Neural crest cell (in vitro differentiated cells): ENCODE measurements around the gene TATDN3. TPM values are rescaled to one million over a fixed set of nuclear protein-coding genes. Genes with fewer than 3 reads are reported as not detected.

Experiments used
- DNase-seq: peaks from one replicate; pipeline ENCODE4 v3.0.0; 2021; ENCODE audit warnings: low read depth, mixed read lengths, low spot score
- H3K27ac Mint-ChIP-seq: one replicate; pipeline ENCODE4 v1.8.0; 2021; ENCODE audit warnings: mild to moderate bottlenecking, mixed read lengths; ENCODE audit not compliant: unreplicated experiment
- H3K27me3 Mint-ChIP-seq: 2 replicates; pipeline ENCODE4 v1.8.0; 2021; ENCODE audit warnings: low read depth, mild to moderate bottlenecking, mixed read lengths
- H3K36me3 Mint-ChIP-seq: 2 replicates; pipeline ENCODE4 v1.8.0; 2021; ENCODE audit warnings: low read depth, mild to moderate bottlenecking, mixed read lengths
- H3K4me1 Mint-ChIP-seq: 2 replicates; pipeline ENCODE4 v1.8.0; 2021; ENCODE audit warnings: mixed read lengths
- H3K4me3 Mint-ChIP-seq: one replicate; pipeline ENCODE4 v1.8.0; 2021; ENCODE audit warnings: mild to moderate bottlenecking, mixed read lengths
- H3K9me3 Mint-ChIP-seq: 2 replicates; pipeline ENCODE4 v1.8.0; 2021; ENCODE audit warnings: mixed read lengths
- long read RNA-seq: library from polyadenylated mRNA; unstranded; transcript quantifications from one replicate; pipeline ENCODE4 v2.0.0, GENCODE V29; 2020
- total RNA-seq: library from RNA; stranded (reverse); gene quantifications from 2 replicates; pipeline ENCODE4 v1.2.1, GENCODE V29; 2021
- TF ChIP-seq, protein P1 (sequence below): fragments of 200-600 bp; sonication (generic); conservative IDR thresholded peaks from 2 replicates; pipeline ENCODE4 v1.5.0; 2021; ENCODE audit warnings: antibody characterized with exemption, mild to moderate bottlenecking

Gene TATDN3, protein sequence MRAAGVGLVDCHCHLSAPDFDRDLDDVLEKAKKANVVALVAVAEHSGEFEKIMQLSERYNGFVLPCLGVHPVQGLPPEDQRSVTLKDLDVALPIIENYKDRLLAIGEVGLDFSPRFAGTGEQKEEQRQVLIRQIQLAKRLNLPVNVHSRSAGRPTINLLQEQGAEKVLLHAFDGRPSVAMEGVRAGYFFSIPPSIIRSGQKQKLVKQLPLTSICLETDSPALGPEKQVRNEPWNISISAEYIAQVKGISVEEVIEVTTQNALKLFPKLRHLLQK
- total RNA-seq, result 14.2 and 15.1 TPM in 2 replicates
- long read RNA-seq, transcript TATDN3-202 (10 exons, 2,389 nt), result major isoform, 13 of 37 reads
- long read RNA-seq, transcript TATDN3-201 (10 exons, 2,321 nt), result minor isoform, 10 of 37 reads
- long read RNA-seq, transcript TATDN3-214 (10 exons, 1,381 nt), result minor isoform, 6 of 37 reads
- long read RNA-seq, partial matches to known transcripts, result 1 of 37 reads
- long read RNA-seq, other reads (novel, unspliced or antisense), result 7 of 37 reads

DNA sequence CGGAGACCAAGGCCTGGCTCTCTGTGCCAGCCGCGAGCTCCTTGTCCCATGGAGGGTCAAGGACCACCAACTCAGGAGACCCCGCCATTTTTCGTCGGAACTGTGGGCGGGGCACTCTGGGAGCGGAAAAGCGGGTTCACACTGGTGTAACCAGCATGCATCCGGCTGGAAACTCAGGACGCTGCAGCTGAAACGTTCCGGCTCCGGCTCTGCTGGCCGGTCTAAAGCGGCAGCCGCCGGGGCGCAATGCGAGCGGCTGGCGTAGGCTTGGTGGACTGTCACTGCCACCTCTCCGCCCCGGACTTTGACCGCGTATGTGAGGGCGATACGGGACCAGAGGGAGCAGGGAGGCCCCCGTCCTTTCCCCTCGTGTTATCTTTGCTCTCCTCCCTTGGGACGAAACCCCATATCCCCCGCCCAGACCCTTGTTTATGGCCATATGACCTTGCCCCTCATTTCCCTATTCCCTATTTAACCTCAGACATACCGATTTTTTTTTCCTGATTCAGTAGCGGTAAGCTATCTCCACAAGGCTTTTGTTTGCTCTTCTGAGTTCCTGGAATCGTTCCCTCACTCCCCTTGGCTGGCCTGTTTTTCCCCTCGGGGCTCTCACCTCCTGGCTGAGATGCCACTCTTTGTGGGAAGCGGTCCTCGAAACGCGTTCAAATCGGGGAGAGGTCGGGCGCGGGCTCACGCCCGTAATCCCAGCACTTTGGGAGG, at the start of gene TATDN3, which contains the start of gene NSL1:
TATDN3 (plus strand) TSS at position 219 of the 720 bp plus-strand sequence; CDS start at position 247, 28 bp downstream.
NSL1 (minus strand) TSS at position 102 of the 720 bp plus-strand sequence; CDS start at position 88, 14 bp downstream.
- Mint-ChIP-seq H3K9me3 (no peaks in the 10 kb centered on the region), H3K4me1 (peaks cover 38% of the 10 kb centered on the region), H3K27ac (peak within 1 kb of the TSS; percentile 99), H3K36me3 (no peaks in the 10 kb centered on the region), H3K4me3 (peak within 1 kb of the TSS; percentile 99), H3K27me3 (peaks cover 4% of the 10 kb centered on the region)
- peak; percentile 100 for DNase-seq
- TF ChIP-seq, protein P1, sequence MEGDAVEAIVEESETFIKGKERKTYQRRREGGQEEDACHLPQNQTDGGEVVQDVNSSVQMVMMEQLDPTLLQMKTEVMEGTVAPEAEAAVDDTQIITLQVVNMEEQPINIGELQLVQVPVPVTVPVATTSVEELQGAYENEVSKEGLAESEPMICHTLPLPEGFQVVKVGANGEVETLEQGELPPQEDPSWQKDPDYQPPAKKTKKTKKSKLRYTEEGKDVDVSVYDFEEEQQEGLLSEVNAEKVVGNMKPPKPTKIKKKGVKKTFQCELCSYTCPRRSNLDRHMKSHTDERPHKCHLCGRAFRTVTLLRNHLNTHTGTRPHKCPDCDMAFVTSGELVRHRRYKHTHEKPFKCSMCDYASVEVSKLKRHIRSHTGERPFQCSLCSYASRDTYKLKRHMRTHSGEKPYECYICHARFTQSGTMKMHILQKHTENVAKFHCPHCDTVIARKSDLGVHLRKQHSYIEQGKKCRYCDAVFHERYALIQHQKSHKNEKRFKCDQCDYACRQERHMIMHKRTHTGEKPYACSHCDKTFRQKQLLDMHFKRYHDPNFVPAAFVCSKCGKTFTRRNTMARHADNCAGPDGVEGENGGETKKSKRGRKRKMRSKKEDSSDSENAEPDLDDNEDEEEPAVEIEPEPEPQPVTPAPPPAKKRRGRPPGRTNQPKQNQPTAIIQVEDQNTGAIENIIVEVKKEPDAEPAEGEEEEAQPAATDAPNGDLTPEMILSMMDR, result no peak

DNA sequence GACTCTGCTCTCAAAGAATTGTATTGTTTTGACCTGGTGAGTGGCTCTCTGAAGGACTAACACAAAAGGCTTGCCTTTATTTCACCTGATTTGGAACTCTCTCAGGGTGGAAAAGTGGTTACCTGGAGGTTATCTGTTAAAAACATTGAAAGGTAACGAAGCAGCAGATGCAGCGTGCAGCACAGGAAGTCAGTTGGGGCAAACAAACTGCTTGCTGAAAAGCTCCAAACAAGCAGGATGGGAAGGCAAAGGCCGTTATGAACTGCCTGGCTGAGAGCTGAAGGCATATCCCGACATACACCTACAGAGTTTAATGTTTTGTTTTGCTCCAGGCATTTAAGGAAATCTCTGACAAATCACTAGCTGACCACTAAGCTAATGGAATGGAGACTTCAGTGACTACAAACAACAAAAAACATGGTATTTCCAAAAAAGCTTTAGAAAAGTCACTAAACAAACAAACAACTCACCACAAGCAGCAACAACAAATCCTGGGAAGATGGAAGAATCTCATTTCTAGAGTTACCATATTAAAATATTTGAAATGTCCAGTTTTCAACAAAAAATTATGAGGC, 47.7 kb upstream of the TATDN3 start:
- DNase-seq, result no peak
- H3K27me3 Mint-ChIP-seq, result no peaks in the 10 kb centered on the region
- peaks cover 3% of the 10 kb centered on the region for H3K9me3 Mint-ChIP-seq
- peaks cover 24% of the 10 kb centered on the region for H3K36me3 Mint-ChIP-seq
- H3K27ac Mint-ChIP-seq, result no peak overlapping the region
- TF ChIP-seq, protein P1, result no peak
- H3K4me1 Mint-ChIP-seq, result no peaks in the 10 kb centered on the region
- H3K4me3 Mint-ChIP-seq, result no peak overlapping the region

DNA sequence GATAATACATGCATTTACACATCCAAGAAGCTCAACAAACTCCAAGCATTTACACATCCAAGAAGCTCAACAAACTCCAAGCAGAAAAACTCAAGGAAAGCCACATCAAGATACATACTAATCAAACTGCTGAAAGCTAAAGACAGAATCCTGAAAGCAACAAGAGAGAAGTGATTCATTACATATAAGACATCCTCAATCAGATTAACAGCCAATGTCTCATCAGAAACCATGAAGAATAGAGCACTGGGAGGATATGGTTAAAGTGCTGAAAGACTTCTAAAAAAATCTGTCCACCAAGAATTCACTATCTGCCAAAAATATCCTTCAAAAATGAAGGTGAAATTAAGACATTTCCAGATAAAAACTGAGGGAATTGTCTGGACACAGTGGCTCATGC, 46.4 kb upstream of the TATDN3 start:
- TF ChIP-seq, protein P1, result no peak
- H3K4me1 Mint-ChIP-seq, result peaks cover 4% of the 10 kb centered on the region
- H3K27me3 Mint-ChIP-seq, result no peaks in the 10 kb centered on the region
- no peak overlapping the region for H3K4me3 Mint-ChIP-seq
- DNase-seq, result no peak
- peaks cover 3% of the 10 kb centered on the region for H3K9me3 Mint-ChIP-seq
- H3K36me3 Mint-ChIP-seq, result peaks cover 24% of the 10 kb centered on the region
- no peak overlapping the region for H3K27ac Mint-ChIP-seq

DNA sequence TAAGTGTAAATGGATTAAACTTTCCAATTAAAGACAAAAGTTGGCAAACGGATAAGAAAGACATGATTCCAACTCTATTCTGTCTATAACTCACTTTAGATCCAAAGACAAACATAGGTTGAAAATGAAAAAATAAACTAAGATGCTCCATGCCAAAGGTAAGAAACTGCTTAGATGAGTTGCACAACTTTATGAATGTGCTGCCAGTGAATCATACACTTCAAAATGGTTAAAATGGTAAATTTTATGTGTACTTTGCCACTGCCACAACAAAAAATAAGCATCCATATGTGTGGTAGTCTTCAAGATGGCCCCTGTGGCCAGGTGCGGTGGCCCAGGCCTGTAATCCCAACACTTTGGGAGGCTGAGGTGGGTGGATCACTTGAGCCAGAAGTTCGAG, 45.1 kb upstream of the TATDN3 start:
- no peak overlapping the region for H3K4me3 Mint-ChIP-seq
- H3K27me3 Mint-ChIP-seq, result no peaks in the 10 kb centered on the region
- H3K9me3 Mint-ChIP-seq, result peaks cover 3% of the 10 kb centered on the region
- no peak for DNase-seq
- TF ChIP-seq, protein P1, result no peak
- no peak overlapping the region for H3K27ac Mint-ChIP-seq
- H3K36me3 Mint-ChIP-seq, result peaks cover 19% of the 10 kb centered on the region
- H3K4me1 Mint-ChIP-seq, result peaks cover 4% of the 10 kb centered on the region

DNA sequence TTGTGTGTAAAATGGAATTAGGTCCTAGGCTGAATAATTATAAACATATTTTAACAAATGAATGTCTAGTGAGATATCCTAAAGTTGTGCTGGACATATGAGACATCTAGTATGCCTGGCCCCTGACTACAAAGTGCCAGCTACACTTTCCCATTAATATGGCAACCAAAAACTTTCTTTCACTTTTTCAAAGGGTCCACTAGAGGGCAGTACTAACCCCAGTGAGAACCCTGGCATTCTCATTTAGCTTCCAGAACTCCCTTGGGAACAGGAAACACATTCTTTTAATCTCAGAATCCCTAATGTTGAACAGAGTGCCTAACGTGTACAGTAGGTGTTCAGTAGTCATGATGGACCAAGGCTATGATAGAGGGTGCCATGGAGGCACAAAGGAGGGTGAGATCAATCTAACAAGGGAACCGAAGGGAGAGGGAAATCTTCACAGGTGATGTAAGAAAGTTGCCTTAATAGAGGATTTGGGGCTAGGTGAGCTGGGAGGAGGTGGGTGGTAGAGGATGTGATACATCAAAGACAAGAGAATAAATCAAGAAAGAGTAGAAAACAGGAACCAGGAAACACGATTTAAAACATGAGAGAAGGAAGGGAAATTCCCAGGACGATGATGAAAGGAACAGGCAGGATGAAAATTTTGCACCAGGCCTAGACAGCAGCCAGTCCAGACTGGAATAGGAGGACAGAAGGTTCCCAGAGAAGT, 41.7 kb upstream of the TATDN3 start:
- no peak for DNase-seq
- H3K36me3 Mint-ChIP-seq, result peaks cover 10% of the 10 kb centered on the region
- H3K9me3 Mint-ChIP-seq, result peaks cover 3% of the 10 kb centered on the region
- H3K4me1 Mint-ChIP-seq, result peaks cover 8% of the 10 kb centered on the region
- no peak overlapping the region for H3K27ac Mint-ChIP-seq
- H3K27me3 Mint-ChIP-seq, result no peaks in the 10 kb centered on the region
- H3K4me3 Mint-ChIP-seq, result no peak overlapping the region
- TF ChIP-seq, protein P1, result peak; percentile 86
